GM21360 (cell line): Measurements from ENCODE around the gene GCSH.
"Not testable (repeated sequence)": the region's sequence is repeated elsewhere in the genome, so short reads cannot be mapped to it uniquely, and the experiment has no call there.

ENCODE experiments used
- ATAC-seq: cut with Tn5 transposase; IDR thresholded peaks from one replicate; pipeline ENCODE4 v1.9.1; 2021; ENCODE audit warnings: mild to moderate bottlenecking, moderate library complexity; ENCODE audit not compliant: unreplicated experiment

GCSH gene

DNA sequence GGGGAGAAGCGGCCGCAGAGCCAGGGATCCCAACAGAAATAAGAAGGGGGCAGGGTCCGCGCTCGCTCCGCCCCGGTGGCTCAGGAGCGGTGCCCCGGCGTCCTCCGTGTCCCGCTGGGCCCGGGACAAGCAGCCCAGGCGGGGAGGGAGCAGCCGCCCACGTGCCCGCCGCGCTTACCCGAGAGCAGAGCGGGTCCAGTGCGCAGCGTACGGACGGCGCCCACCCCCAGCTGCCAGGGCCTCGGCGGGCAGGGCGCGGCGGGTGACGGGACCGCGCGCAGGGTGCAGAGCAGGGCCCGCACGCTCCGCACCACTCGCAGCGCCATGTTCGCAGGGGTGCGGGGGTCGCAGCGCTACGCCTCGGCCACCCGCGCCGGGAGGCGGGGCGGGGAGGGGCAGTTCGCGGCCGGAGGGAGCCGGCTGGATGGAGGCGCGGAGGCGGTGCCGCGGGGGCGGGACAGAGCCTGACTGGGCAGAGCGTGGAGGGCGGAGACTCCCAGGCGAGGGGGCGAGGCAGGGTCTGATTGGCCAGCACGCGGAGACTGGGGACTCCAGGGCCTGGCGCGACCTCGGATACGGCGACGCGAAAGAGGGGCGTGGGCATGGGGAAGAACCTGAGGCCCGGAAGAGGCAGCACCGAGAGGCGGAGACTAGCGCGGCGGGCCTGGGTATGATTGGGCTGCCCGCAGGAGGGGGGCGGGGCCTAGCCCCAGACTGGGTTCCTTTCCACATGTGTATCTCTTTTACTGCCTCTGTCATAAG, at the start of gene GCSH:
TSS of gene GCSH (minus strand) at position 443 of the 762 bp plus-strand sequence. CDS start at position 326, 117 bp downstream.
- ATAC-seq, result peak; percentile 97

DNA sequence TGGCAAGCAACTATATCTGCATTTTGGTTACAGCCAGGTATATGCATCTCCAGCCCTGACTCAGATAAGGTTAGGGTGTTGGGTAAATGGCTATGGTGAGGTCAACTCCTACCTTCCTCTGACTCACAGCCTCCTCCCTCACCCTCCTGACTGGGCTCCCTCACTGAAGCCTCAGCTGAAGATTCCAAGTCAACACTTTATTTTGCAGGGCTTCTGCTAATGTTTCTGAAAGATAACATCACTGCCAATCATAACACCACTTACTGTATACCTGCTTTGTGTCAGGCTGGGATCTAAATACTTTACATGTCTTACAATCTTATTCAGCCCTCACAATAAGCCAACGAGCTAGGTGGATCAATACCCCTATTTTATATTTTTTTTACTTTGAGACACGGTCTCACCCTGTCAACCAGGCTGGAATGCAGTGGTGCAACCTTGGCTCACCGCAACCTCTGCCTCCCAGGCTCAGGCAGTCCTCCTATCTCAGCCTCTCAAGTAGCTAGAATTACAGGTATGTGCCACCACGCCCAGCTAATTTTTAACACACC, 47.8 kb upstream of the GCSH start:
- no peak for ATAC-seq

DNA sequence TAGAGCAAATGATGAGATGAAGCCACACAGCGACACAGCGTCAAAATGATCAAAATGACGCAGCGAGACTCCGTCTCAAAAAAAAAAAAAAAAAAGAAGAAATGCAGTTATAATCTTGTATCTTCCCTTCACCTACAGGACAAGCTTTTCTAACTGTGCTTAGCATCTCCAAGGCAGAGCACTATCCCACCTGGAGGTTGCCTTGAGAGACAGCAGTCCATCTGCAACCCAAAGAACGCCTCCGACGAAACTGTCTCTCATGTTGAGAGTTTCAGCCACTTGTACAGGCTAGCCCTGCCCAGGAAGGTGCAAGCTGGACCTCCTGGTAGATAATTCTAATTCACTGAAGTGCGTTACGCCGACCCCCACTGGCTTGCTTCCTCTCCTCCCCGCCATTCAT, 46.7 kb upstream of the GCSH start:
- no peak for ATAC-seq

DNA sequence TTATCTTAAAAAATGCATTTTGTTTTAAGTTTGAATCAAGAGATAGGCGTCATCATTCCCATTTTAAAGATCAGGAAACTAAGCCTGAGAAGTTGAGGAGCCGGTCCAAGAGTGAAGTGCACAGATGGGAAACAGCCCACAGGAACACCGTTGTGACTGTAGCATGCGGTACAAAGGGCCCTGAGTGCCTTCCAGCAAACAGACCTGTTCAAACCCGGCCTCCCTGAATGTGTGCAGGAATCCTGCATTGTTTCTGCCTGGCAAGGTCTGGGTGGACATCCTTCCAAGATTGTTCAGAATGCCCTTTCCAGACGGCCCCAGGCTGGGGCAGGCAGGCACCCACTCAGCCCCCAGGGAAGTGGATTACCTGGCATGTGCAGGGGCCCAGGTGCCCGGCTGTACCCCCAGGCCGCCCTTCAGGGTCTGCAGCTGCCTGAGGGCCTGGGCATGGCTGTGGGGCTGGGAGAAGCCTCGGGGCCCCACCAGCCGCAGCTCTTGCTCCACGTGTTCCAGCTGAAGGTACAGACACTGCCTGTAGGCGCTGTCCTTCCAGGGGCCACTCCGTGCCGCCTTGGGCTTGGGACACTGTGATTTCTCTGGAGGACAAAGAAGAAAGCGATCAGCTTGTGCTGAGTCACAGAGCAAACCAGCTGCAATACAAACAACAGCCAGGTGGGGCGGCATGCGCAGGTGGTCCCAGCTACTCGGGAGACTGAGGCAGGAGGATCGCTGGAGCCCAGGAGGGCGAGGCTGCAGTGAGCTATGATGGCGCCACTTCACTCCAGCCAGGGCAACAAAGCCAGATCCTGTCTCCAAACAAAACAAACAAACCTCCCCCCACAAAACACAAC, 45.0 kb upstream of the GCSH start:
- ATAC-seq, result no peak

DNA sequence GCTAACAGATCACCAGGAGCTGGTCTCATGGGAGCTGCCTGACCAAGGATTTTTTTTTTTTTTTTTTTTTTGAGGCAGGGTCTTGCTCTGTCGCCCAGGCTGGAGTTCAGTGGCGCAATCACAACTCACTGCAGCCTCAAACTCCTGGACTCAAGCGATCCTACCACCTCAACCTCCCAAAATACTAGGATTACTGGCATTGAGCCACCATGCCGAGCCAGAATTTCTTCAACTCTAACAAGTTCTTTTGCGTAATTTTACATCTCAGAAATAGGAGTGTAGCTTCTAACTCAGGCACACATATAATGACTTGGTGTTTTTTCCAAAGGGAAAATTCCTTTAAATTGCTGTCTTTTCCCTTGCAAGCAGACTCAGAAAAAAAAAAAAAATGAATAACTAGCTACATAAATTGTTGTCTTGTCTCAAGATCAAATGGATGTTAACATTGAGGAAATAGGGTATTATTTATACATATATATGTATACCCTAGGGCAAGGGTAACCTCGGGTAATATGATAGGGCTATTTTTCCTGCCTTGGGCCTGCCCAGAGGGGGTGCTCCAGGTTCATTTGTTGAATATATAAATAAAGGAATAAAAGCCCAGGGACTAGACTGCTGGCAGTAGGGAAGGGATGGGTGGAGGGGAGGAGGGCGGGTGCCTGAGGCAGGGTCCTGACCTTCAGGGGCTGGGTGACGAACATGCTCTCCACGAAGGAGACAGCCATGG, 42.8 kb upstream of the GCSH start:
- no peak for ATAC-seq

DNA sequence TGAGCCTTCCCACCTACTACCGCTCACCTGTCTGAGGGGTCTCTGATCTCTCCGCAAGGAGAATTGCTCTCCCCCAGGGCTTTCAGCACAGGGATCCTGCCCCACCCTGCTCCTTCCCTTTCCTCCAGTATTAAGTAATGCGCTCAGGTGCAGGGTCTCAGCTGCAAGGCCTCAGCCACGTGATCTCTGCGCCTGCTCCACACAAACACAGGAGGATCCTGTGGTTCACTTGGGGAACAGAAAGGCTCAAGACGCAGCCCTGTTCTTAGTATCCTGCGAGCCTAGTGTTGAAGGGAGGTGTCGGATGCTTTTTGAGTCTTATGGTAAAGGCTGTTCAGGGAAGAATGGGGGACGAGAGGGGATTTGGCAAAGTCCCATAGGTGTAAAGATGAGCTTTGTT, 41.6 kb upstream of the GCSH start:
- ATAC-seq, result no peak

DNA sequence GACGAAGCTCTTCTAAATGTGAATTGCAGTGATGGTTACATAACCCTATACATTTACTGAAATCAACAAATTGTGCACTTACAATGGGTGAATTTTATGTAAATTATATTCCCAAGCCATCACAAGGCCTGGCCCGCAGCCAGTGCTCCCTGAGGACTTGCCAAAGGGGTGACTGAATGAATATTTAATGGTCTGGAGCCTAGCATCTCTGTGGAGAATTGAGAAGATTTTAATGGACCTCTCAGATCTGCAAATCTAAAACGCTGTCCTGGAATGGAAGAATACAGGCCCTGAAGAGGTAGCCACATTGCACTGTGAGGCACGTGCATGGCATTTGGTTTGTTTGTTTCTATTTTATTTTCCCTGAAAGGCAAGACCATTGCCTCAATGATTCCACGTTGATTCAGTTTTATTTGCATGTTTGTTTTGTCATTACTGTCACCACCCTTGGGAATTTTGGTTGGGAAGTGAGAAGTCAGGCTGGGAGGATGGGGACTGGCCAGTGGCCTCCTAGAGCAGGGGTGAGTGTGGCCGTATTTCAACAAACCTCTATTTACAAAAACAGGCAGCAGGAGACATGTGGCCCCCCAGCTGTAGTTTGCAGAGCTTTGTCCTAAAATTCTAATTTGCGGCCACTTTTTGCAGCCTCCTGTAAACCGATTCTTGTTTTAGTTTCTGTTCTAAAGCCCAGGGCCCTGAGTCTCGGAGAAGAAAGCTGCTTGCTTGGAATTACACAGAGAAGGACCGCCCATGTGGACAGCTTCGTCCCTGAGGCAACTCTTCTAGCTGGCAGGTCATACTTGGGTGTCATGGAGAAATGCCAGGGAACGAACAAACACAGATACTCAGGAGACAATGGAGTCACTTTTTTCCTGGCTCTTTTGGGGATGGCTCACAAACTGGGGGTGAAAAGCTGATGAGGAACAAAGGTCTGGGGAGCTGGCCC, 40.5 kb upstream of the GCSH start:
- ATAC-seq, result no peak

DNA sequence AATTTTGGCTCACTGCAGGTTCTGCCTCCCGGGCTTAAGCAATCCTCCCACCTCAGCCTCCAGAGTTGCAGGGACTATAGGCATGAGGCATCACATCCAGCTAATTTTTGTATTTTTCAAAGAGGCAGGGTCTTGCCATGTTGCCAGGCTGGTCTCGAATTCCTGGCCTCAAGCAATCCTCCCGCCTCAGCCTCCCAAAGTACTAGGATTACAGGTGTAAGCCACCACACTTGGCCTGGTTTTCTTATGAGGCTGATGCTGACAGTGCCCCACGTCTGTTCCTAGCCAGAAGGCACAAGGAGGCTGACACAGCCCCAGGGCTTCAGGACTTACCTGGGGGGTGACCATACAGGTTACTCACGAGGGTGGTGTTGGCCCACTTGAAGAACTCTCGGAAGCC, 33.9 kb upstream of the GCSH start:
- ATAC-seq, result no peak

DNA sequence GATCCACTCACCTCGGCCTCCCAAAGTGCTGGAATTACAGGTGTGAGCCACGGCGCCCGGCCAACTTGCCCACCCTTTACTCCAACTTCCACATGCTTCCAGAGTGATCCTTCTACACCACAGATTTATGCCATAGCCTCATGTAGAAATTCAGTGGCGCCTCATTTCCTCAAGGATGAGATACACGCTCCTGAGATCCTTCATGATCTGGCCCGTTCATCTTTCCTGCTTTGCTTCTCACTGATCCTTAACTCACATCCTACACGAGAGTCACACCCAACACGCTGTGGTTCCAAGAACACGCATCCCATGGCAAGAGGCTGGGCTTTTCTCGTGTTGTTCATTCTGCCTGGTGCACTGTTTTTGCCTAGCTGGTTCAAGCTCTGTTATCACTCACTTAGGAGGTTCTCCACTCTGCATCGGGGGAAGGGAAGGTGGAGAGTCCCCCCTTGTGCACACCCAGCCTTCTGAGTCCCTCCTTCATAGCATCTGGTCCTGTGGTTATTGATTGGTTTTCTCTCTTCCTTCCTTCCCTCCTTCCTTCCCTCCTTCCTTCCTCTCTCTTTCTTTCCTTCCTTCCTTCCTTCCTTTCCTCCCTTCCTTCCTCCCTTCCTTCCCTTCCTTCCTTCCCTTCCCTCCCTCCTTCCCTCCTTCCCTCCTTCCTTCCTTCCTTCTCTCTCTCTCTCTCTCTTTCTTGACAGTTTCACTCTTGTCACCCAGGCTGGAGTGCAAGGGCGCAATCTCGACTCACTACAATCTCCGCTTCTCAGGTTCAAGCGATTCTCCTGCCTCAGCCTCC, 32.7 kb upstream of the GCSH start:
- no peak for ATAC-seq

DNA sequence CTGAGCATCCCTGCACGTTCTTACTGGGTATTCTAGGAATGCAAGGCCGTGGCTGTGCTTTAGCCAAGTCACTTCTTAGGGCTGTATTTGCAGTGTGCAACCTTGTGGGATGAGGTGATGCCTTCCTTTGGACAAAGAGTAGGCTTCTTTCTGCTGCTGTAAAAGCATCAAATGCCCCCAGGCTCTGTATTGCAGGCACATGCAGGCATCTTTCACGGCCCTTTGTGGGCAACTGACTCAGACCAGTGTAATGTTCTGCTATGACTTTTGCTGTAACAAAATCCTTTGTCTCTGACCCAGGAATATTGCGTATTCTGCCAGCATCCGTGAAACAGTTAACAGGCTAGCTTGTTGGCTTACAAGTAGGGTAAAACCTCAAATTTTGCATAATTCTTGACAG, 30.9 kb upstream of the GCSH start:
- ATAC-seq, result no peak

DNA sequence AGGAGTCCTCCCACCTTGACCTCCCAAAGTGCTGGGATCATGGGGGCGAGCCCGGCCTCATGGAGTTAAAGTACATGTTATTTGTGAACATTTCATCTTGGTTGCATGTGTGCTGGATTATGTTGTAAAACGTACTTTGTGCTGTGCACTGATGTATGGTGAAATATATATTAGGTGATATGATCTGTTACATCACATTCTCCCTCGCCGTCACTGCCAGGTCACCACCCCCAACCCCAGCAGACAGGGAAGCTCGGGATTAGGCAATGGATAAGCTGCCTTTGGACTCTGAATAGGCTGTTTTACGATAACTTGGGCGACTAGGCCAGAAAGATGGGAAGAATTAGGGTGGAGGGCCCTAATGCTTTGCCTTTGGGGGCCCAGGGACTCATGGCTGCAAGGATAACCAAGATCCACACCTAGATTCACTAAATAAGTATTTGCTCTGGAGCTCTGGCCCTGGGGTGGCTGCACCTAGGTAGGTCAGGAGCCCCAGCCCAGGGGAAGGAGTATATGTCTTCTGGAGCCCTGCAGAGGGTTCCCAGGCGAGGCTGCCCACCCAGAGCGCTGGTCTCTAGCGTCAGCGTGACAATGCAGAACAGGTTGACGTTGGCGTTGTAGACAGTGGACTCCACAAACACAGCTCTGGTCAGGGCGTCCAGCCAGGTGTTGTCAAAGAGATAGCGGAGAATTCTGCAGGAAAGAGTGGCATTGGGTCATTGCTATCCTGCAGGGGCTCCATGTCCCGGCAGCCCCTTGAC, 27.1 kb upstream of the GCSH start:
- no peak for ATAC-seq

DNA sequence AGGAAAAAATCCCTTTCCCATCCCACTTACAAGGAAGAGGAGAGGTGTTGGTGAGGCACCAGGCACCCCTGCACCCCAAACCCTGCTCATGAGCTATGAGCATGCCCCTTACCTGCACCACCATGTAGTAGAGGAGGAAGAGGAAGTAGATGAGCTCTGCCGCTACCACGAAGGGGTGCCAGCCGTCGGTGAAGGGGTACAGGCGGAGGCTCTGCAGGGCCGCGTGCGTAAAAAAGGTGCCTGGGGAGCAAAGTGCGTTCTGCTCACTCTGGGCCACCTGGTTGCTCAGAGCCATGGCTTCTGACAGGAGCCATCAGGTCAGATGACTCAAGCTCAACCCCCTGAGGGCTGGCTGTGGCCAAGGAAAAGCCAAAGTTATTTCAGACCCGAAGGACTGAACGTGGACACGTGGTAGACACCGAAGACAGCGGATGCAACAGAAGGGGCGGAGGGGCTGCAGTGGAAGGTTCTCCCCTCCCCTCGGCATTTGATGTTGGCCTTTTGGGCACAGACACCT, 25.3 kb upstream of the GCSH start:
- no peak for ATAC-seq

DNA sequence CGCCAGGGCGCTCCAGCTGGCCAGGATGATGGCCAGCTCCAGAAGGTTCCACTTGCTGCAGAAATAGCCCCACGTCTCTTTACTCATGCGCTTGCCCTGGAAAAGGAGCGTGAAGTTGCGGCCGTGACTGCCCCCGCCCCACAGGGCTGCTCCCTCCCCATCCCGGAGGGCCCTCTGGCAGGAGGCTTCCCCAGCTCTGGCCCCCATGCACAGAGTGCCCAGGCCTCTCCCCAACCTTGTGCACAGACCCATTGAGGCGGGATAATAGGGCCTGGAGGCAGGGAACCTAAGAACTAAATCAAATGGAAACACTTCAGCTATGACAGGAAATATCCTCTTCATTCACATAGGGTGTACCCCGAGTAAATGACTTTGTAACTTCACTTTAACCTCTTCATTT, 21.2 kb upstream of the GCSH start:
- ATAC-seq, result no peak

DNA sequence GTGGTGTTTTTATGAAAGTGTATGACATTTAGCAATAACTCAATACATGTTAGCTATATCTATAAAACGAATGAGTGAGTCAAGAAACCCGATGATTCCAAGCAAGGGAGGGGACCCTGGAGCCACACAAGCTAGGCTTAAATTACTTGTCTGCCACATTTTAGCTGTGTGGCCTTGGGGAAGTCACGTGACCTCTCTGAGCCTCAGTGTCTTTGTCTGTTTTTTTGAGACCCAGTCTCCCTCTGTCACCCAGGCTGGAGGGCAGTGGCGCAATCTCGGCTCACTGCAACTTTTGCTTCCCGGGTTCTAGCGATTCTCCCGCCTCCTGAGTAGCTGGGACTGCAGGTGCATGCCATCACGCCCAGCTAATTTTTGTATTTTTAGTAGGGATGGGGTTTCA, 20.1 kb upstream of the GCSH start:
- no peak for ATAC-seq

DNA sequence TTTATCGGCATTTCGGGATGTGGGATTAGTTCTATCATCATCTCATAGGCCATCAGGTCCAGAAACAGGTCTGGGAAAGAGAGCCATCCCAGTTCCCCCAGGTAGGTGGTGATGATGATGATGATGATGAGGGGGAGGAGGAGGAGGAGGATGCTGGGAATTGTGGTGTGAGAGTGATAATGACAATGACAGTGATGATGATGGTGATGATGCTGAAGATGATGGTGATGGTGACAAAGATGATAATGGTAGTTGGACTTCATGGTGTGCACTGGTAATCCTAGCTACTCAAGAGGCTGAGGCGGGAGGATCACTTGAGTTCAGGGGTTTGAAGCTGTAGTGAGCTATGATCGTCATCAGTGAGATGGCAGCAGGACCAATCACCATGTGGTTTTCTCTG, 16.3 kb upstream of the GCSH start:
- no peak for ATAC-seq

DNA sequence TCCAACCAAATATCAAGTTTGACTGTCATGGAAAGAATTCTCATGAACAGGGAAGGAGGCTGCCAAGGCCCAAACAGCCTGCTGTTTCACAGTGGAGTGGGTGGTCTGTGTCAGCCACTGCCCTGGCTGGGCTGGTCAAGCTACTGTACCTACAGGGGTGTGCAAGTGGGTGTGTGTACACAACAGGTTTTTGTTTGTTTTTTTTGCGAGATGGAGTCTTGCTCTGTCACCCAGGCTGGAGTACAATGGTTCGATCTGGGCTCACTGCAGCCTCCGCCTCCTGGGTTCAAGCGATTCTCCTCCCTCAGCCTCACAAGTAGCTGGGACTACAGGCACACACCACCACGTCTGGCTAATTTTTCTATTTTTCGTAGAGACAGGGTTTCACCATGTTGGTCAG, 13.1 kb upstream of the GCSH start:
- ATAC-seq, result not testable (repeated sequence)

DNA sequence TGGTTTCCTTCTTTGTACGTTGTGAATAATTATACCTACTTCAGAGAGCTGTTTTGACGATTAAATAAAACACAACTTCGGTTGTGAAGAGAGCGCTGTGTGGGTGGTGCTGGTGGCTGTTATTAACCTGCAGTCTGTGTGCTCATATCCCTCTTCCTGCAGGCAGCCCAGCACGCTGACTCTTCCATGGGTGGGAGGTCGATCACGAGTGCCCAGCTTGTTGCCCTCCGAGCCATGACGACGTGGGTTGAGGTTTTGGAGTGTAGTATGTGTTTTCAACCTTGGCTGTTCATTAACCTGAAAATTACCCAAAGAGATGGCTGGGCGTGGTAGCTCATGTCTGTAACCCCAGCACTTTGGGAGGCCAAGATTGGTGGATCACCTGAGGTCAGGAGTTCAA, 11.3 kb upstream of the GCSH start:
- no peak for ATAC-seq

DNA sequence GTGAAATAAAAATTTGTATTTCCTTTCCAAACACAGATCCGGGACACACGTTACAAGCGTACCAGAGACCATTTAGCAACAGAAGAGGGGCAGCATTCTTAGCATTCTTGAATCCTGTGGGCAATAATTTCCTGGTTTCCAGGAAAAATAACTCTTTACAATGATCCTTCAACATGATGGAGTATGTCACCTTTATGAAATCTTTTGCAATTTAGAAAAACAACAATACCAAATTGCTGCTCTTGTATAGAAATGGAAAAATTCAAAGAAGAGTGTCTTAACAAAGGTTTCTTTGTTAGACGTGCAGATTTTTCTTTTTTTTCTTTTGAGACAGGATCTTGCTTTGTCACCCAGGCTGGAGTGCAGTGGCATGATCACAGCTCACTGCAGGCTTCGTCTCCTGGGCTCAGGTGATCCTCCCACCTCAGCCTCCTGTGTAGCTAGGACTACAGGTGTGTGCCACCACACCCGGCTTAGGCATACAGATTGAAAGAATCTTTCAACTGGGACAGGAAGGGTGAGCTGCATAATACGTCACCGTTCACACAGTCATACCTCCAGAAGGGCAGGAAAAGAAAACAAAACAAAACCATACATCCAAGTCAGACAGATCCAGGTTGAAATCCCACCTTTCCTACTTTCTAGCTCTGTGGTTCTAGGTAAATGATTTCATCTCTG, 10.8 kb upstream of the GCSH start:
- ATAC-seq, result no peak
